HG02938 (cell line): ENCODE results near the gene MSI2.

ENCODE experiments used
- ATAC-seq: cut with Tn5 transposase; IDR thresholded peaks from one replicate; pipeline ENCODE4 v1.9.1; 2021; ENCODE audit warnings: mild to moderate bottlenecking, moderate library complexity; ENCODE audit not compliant: unreplicated experiment

MSI2 gene

GRCh38 chr17:57685499-57686132, 429.3 kb downstream of the MSI2 start:
- ATAC-seq = no peak

GRCh38 chr17:57687642-57688041, 431.3 kb downstream of the MSI2 start:
- no peak for ATAC-seq

- ATAC-seq = no peak
Observed at GRCh38 chr17:57689254-57689653, 432.9 kb downstream of the MSI2 start.

- no peak for ATAC-seq
Observed at GRCh38 chr17:57691939-57692338, 435.6 kb downstream of the MSI2 start.

- ATAC-seq = no peak
Observed at GRCh38 chr17:57692770-57693169, 436.4 kb downstream of the MSI2 start.

- ATAC-seq = no peak
Observed at GRCh38 chr17:57694051-57694450, 437.7 kb downstream of the MSI2 start.

GRCh38 chr17:57696050-57696449, 439.7 kb downstream of the MSI2 start:
- no peak for ATAC-seq

GRCh38 chr17:57697197-57697596, 440.9 kb downstream of the MSI2 start:
- no peak for ATAC-seq

- no peak for ATAC-seq
Observed at GRCh38 chr17:57697891-57698711, 441.8 kb downstream of the MSI2 start.

GRCh38 chr17:57699751-57700219, 443.5 kb downstream of the MSI2 start:
- no peak for ATAC-seq

GRCh38 chr17:57701124-57701523, 444.8 kb downstream of the MSI2 start:
- ATAC-seq = no peak

- no peak for ATAC-seq
Observed at GRCh38 chr17:57703273-57703672, 446.9 kb downstream of the MSI2 start.

GRCh38 chr17:57704448-57704847, 448.1 kb downstream of the MSI2 start:
- ATAC-seq = no peak

- no peak for ATAC-seq
Observed at GRCh38 chr17:57705921-57706695, 449.8 kb downstream of the MSI2 start.

GRCh38 chr17:57706761-57707160, 450.4 kb downstream of the MSI2 start:
- no peak for ATAC-seq

GRCh38 chr17:57707892-57708291, 451.6 kb downstream of the MSI2 start:
- ATAC-seq = no peak

- ATAC-seq = no peak
Observed at GRCh38 chr17:57708410-57708809, 452.1 kb downstream of the MSI2 start.

- no peak for ATAC-seq
Observed at GRCh38 chr17:57713140-57713539, 456.8 kb downstream of the MSI2 start.

- ATAC-seq = no peak
Observed at GRCh38 chr17:57714665-57715180, 458.4 kb downstream of the MSI2 start.

GRCh38 chr17:57715981-57716380, 459.7 kb downstream of the MSI2 start:
- no peak for ATAC-seq

GRCh38 chr17:57718878-57719277, 462.6 kb downstream of the MSI2 start:
- ATAC-seq = no peak
